Endothelial cell of umbilical vein (primary cell): Measurements from ENCODE around the gene PPFIA1. TPM values are rescaled to one million over a fixed set of nuclear protein-coding genes. Genes with fewer than 3 reads are reported as not detected.

Source experiments
- BruUV-seq: library from RNA; stranded (reverse); fragments of 400-500 nt; replicated peaks from 2 replicates; lab custom pipeline; 2021; lab: Mats Ljungman, UMichigan
- CTCF ChIA-PET: fragments of 300-600, 350-600 bp; sonication (Branson Sonifier 250); formaldehyde crosslinking; loops from one replicate; lab custom pipeline; 2021; ENCODE audit warnings: antibody characterized with exemption, inconsistent platforms; lab: Charles Lee
- POLR2A ChIA-PET: fragments of 300-600, 350-600 bp; sonication (Branson Sonifier 250); formaldehyde crosslinking; loops from one replicate; lab custom pipeline; 2021; ENCODE audit warnings: antibody characterized with exemption, inconsistent platforms; lab: Charles Lee
- DNase-seq: peaks from one replicate; pipeline ENCODE4 v3.0.0-alpha.2; 2011; ENCODE audit warnings: low read depth, low spot score
- FAIRE-seq: peaks from 2 replicates; lab custom pipeline; 2011; peaks lifted over from hg19 to GRCh38; lab: Jason Lieb, UNC
- H2AFZ ChIP-seq: 2 replicates; pipeline ENCODE4 v1.6.0; 2012; ENCODE audit warnings: low read depth, low read length, control low read depth, inconsistent platforms
- H3K27ac ChIP-seq: 2 replicates; pipeline ENCODE4 v1.5.1; 2011; ENCODE audit warnings: low read depth, mild to moderate bottlenecking, control low read depth, low read length, moderate library complexity; ENCODE audit not compliant: insufficient read depth
- H3K27me3 ChIP-seq, 2 experiments: 2 replicates each; pipeline versions ENCODE4 v1.6.0 to v1.6.1; 2011; ENCODE audit warnings: low read length in 2 of 2, mixed read lengths in 1 of 2; ENCODE audit not compliant: control insufficient read depth in 2 of 2, insufficient read depth in 2 of 2
- H3K36me3 ChIP-seq, 2 experiments: 2 replicates in 1 of 2; 3 replicates in 1 of 2; pipeline ENCODE4 v1.5.1; 2011; ENCODE audit warnings: low read length in 2 of 2, mild to moderate bottlenecking in 1 of 2, moderate library complexity in 1 of 2; ENCODE audit not compliant: control insufficient read depth in 2 of 2, insufficient read depth in 2 of 2; ENCODE audit errors: extremely low read depth in 1 of 2
- H3K4me1 ChIP-seq: 3 replicates; pipeline ENCODE4 v1.5.1; 2011; ENCODE audit warnings: mild to moderate bottlenecking, low read length; ENCODE audit not compliant: control insufficient read depth, insufficient read depth; ENCODE audit errors: extremely low read depth
- H3K4me2 ChIP-seq: 2 replicates; pipeline ENCODE4 v1.6.1; 2011; ENCODE audit warnings: low read length, control low read depth, mixed read lengths; ENCODE audit not compliant: insufficient read depth
- H3K4me3 ChIP-seq, 3 experiments: fragments of 200-600 bp in 1 of 3; sonication (generic), shearing (Covaris generic) in 1 of 3; replicated peaks in 1 of 3; 2 replicates each; pipeline ENCODE4 v1.5.1; 2011 to 2016; ENCODE audit warnings: control low read depth in 3 of 3, low read length in 3 of 3, mild to moderate bottlenecking in 2 of 3, inconsistent platforms in 1 of 3, low read depth in 1 of 3, moderate library complexity in 1 of 3; ENCODE audit not compliant: insufficient read depth in 1 of 3
- H3K79me2 ChIP-seq: 2 replicates; pipeline ENCODE4 v1.6.0; 2012; ENCODE audit warnings: low read length, inconsistent platforms; ENCODE audit not compliant: control insufficient read depth, insufficient read depth
- H3K9ac ChIP-seq: replicated peaks from 2 replicates; pipeline ENCODE3; 2011; ENCODE audit warnings: low read length, control low read depth; ENCODE audit not compliant: insufficient read depth; ENCODE audit errors: extremely low read depth
- H3K9me1 ChIP-seq: replicated peaks from 3 replicates; pipeline ENCODE4 v1.6.0; 2011; ENCODE audit warnings: mild to moderate bottlenecking, low read length; ENCODE audit not compliant: control insufficient read depth, insufficient read depth; ENCODE audit errors: extremely low read depth
- H3K9me3 ChIP-seq: replicated peaks from 2 replicates; pipeline ENCODE4 v1.5.1; 2012; ENCODE audit warnings: low read length, inconsistent platforms; ENCODE audit not compliant: control insufficient read depth, insufficient read depth
- H4K20me1 ChIP-seq: replicated peaks from 2 replicates; pipeline ENCODE3; 2011; ENCODE audit warnings: mild to moderate bottlenecking, low read length; ENCODE audit not compliant: control insufficient read depth, insufficient read depth; ENCODE audit errors: extremely low read depth
- EZH2 ChIP-seq: IDR thresholded peaks from 2 replicates; pipeline ENCODE4 v1.6.1; 2012; ENCODE audit warnings: borderline replicate concordance, low read depth, mild to moderate bottlenecking, moderate library complexity, low read length, inconsistent platforms; ENCODE audit not compliant: severe bottlenecking
- FOS ChIP-seq: IDR thresholded peaks from 2 replicates; pipeline ENCODE4 v1.6.1; 2011; ENCODE audit warnings: mild to moderate bottlenecking, low read length, moderate library complexity, borderline replicate concordance; ENCODE audit not compliant: insufficient read depth
- GATA2 ChIP-seq: IDR thresholded peaks from 2 replicates; pipeline ENCODE4 v1.7.0; 2011; ENCODE audit warnings: low read depth, mild to moderate bottlenecking, moderate library complexity, mixed read lengths, low read length; ENCODE audit not compliant: insufficient read length, insufficient read depth
- JUN ChIP-seq: IDR thresholded peaks from 2 replicates; pipeline ENCODE4 v1.6.1; 2011; ENCODE audit warnings: borderline replicate concordance, low read depth; ENCODE audit not compliant: insufficient read length, insufficient read depth
- MYC ChIP-seq: IDR thresholded peaks from one replicate; pipeline ENCODE4 v1.6.1; 2011; ENCODE audit warnings: mild to moderate bottlenecking, low read depth, low read length
- POLR2A ChIP-seq: IDR thresholded peaks from 2 replicates; pipeline ENCODE4 v1.6.1; 2012; ENCODE audit warnings: low read depth, mild to moderate bottlenecking, control low read depth, low read length
- POLR2AphosphoS5 ChIP-seq: IDR thresholded peaks from 2 replicates; pipeline ENCODE4 v1.6.1; 2012; ENCODE audit warnings: low read depth, mild to moderate bottlenecking, control low read depth, low read length, moderate library complexity; ENCODE audit not compliant: insufficient read depth
- dilution Hi-C: fragments of 300-500 bp; cut with MboI; formaldehyde crosslinking; loops from one replicate; pipeline ENCODE4 v1.15.0; 2019; ENCODE audit warnings: low sequenced_read_pairs; ENCODE audit not compliant: extremely low pct_ligation_motif_present
- intact Hi-C: fragments of 100-400 bp; cut with micrococcal nuclease; formaldehyde crosslinking; loops from one replicate; pipeline ENCODE4 v1.10.0; 2022
- polyA plus RNA-seq, 4 experiments: library from polyadenylated mRNA; depleted of rRNA in 3 of 4; stranded (reverse) in 3 of 4; unstranded in 1 of 4; fragments of >200 nt; gene quantifications; 2 replicates each; pipeline versions ENCODE4 v1.2.1 to v1.2.3, GENCODE V29; 2011 to 2012; ENCODE audit warnings: missing spikeins in 1 of 4
- total RNA-seq: library from RNA; stranded (reverse); gene quantifications from 2 replicates; pipeline ENCODE4 v1.2.3, GENCODE V29; 2021
- TF ChIP-seq, protein P1 (sequence below), 2 donors: IDR thresholded peaks; 1 replicate in 1 of 2; 2 replicates in 1 of 2; pipeline ENCODE4 v1.5.1; 2011; ENCODE audit warnings: low read length in 2 of 2, mild to moderate bottlenecking in 2 of 2, moderate library complexity in 2 of 2, control low read depth in 1 of 2, inconsistent platforms in 1 of 2, low read depth in 1 of 2; ENCODE audit not compliant: insufficient read depth in 1 of 2; ENCODE audit errors: extremely low read depth in 1 of 2
- TF ChIP-seq, protein P2 (sequence below): IDR thresholded peaks from 2 replicates; pipeline ENCODE4 v1.6.1; 2011; ENCODE audit not compliant: insufficient read depth, insufficient read length

The PPFIA1 gene
- total and polyA plus RNA-seq, 2 donors (not counting 3 experiments of a cell fraction or from before 2014, with no cell fraction given) = 44.3 to 60.9 TPM

DNA sequence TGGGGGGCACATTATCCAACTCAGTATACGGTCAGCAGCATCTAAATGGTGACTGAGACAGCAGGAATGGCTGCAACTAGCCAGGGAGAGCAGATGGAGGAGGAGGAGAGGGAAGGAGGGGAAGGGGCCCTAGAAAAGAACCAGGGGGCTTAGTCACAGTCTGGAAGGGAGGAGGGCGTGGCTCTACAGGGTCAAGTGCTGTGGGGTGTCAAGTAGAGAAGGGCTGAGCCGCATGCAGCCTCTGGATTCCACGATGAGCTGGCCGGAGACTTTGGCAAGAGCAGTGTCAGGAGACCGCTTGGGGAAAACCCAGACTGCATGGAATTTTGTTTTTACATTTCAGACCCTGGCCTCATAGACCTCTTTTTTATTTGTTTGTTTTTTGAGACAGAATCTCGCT is 25.8 kb upstream of the PPFIA1 start:
- no peak overlapping the region for H3K27ac ChIP-seq
- H3K9me3 ChIP-seq = no peaks in the 10 kb centered on the region
- ChIA-PET POLR2A (no interaction called here), CTCF (interaction anchor here (1.0 kb wide), 1 partner anchor 40 kb away, joined by 3 read pairs; no protein-coding TSS in a partner anchor)
- no peak overlapping the region for H3K9ac ChIP-seq
- TF ChIP-seq GATA2 (no peak), EZH2 (no peak), POLR2AphosphoS5 (no peak), POLR2A (no peak), JUN (no peak), FOS (no peak), MYC (no peak)
- TF ChIP-seq, protein P1, sequence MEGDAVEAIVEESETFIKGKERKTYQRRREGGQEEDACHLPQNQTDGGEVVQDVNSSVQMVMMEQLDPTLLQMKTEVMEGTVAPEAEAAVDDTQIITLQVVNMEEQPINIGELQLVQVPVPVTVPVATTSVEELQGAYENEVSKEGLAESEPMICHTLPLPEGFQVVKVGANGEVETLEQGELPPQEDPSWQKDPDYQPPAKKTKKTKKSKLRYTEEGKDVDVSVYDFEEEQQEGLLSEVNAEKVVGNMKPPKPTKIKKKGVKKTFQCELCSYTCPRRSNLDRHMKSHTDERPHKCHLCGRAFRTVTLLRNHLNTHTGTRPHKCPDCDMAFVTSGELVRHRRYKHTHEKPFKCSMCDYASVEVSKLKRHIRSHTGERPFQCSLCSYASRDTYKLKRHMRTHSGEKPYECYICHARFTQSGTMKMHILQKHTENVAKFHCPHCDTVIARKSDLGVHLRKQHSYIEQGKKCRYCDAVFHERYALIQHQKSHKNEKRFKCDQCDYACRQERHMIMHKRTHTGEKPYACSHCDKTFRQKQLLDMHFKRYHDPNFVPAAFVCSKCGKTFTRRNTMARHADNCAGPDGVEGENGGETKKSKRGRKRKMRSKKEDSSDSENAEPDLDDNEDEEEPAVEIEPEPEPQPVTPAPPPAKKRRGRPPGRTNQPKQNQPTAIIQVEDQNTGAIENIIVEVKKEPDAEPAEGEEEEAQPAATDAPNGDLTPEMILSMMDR (IDR thresholded peaks at IDR 0.05; ENCODE audit: extremely low read depth in 1 of 2, insufficient read depth in 1 of 2, low read depth in 1 of 2, low read length in 2 of 2) = no peak
- TF ChIP-seq, protein P2, sequence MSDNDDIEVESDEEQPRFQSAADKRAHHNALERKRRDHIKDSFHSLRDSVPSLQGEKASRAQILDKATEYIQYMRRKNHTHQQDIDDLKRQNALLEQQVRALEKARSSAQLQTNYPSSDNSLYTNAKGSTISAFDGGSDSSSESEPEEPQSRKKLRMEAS = no peak
- no peaks in the 10 kb centered on the region for H3K36me3 ChIP-seq
- H3K9me1 ChIP-seq = no peaks in the 10 kb centered on the region
- no TSS peak for BruUV-seq
- intact Hi-C loops = no loop called here
- H2AFZ ChIP-seq = no peak overlapping the region
- H3K4me1 ChIP-seq = no peaks in the 10 kb centered on the region
- no peaks in the 10 kb centered on the region for H3K79me2 ChIP-seq
- H3K4me2 ChIP-seq = no peak overlapping the region
- no peak overlapping the region for H3K4me3 ChIP-seq
- FAIRE-seq (no peak), DNase-seq (no peak)
- H3K27me3 ChIP-seq = peaks cover 0 to 3% of the 10 kb centered on the region in 2 experiments
- dilution Hi-C loops = no loop called here
- no peaks in the 10 kb centered on the region for H4K20me1 ChIP-seq
